Urothelium cell line (cell line): Measurements from ENCODE around the gene MOG.
A peak's percentile ranks its signal among the peaks of the same experiment; 100 is the strongest.

Source experiments
- DNase-seq: peaks from one replicate; pipeline ENCODE4 v3.0.0; 2011; ENCODE audit warnings: low spot score, mixed read lengths
- FAIRE-seq: peaks from 2 replicates; lab custom pipeline; 2011; peaks lifted over from hg19 to GRCh38; lab: Jason Lieb, UNC

Gene MOG

GRCh38 chr6:29656798-29657197 lies at the start of gene MOG:
TSS of gene MOG (plus strand) at chr6:29657092. CDS start at chr6:29657210, 118 bp downstream.
- FAIRE-seq (no peak), DNase-seq (no peak)

GRCh38 chr6:29608131-29608530 lies 48.8 kb upstream of the MOG start:
- no peak for DNase-seq
- FAIRE-seq, result no peak

- FAIRE-seq (no peak), DNase-seq (no peak)
Observed at GRCh38 chr6:29610540-29610939, 46.4 kb upstream of the MOG start.

DNA sequence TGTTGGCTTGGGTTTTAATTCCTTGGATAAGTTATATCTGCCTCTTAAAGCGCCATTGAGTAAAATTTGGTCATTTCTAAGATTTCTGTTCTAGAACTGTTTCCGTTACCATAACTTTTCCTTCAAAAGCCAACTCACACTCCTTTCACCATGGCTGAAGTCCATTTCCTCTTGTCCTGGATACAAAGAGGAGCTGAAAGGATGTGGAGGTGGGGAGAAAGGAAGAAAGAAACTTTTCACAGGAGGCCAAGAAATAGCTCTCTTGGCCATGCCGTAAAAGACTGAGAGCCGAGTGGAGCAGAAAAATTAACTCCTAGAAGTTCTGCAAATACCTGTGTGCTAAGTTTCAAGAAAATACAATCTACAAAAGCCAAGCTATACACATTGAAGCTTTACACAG lies 45.5 kb upstream of the MOG start:
- FAIRE-seq (no peak), DNase-seq (no peak)

DNA sequence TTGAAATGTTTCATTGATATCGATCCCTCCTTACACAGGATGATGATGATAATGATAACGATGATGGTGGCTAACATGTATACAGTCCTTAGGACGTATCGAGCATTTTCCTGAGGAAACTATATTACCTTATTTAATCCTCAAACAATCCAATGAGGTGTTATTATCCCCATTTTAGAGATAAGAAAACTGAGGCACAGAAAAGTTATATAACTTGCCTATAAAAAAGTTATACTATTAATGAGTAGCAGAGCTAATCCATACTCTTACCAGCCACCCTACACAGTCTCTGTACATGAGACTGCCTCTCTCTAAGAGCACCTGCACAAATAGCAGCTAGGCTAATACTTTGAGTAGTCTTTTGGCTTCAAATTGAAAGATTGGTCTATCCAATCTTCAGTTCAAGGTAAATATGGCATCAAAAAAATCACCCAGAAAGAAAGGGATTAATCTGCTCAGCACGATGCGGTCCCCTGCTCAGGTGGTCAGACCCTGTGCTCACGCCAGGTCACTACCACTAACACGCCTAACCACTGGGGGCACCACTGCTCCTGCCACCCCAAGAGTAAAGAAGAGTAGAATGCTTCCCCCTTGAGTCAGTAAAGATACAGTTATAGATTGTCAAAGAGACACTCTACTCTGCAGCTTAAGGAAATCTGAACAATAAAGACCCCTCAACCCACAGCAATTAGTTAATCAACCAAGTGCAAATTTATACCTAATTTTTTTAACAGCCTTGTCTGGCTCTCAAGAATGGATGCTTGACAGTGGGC lies 38.9 kb upstream of the MOG start:
- DNase-seq (no peak), FAIRE-seq (peak; percentile 5)

DNA sequence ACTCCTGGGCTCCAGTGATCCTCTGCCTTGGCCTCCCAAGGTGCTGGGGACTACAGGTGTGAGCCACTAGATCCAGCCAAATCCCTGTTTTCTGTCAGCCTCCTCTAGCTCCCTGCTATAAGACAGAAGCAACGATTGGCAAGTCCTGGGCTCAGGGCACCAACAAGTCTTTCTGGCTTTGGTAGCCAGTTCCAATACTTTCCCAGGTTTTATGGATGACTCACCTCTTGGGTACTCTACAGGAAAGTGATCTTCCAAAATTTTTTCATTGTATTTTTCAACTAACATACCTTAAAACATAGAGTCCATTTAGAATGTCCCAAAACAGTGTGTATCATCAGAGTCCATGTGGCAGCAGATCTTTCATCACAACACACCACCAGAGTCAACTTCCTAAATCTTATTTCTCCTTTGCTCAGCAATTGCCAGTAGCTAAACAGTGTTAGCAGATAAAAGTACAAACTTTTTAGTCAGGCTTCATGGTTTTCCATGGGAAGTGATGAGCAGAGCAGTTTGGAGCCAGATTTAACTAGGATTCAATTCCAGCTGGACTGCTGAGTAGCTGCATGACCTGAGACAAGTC lies 37.2 kb upstream of the MOG start:
- no peak for DNase-seq
- no peak for FAIRE-seq

GRCh38 chr6:29620630-29621029 lies 36.3 kb upstream of the MOG start:
- FAIRE-seq, result no peak

GRCh38 chr6:29624520-29624961 lies 32.4 kb upstream of the MOG start:
- FAIRE-seq (no peak), DNase-seq (no peak)

More at GRCh38 chr6:29620630-29621029, 36.3 kb upstream of the MOG start:
- no peak for DNase-seq

- DNase-seq (no peak), FAIRE-seq (no peak)
Observed at GRCh38 chr6:29625337-29625930, 31.5 kb upstream of the MOG start.

DNA sequence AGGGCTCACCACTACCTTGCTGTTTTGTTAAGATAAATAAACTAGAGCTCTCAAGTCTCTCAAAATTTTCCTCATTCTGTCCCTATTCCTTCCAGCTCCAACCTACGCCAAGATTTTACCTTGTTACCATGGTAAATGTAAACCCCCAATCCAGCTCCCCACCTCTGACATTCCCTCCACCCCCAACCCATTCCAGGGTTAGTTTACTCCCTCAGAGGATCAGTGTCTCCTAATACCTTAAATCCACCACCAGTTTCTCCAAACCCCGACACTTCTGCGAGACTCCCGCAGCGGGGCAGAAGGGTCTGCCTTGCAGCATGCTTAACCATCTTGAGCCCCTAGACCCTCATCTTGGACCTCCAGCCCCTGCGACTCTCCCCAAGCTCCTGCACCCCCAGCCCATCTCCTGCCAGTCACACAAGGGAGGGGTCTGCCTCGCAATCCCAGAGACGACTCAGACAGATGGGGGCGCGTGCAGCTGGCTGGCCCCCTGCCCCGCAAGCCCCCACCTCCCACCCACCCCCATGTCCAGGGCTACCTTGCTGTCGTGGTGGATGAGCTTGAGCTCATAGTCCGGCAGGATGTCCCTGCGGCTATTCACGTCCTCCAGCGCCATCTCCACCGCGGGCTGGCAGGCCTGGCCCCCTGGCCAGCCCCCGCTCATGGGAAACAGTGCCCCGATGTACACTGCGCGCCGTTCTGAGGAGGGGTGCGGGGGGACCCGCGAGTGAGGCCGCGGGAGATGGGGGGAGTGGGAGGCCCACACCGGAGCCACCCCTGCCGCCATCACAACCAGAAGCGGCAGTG lies 29.7 kb upstream of the MOG start:
- DNase-seq (no peak), FAIRE-seq (no peak)

GRCh38 chr6:29627755-29628418 lies 29.0 kb upstream of the MOG start:
- FAIRE-seq (peak; percentile 30), DNase-seq (peak; percentile 89)

DNA sequence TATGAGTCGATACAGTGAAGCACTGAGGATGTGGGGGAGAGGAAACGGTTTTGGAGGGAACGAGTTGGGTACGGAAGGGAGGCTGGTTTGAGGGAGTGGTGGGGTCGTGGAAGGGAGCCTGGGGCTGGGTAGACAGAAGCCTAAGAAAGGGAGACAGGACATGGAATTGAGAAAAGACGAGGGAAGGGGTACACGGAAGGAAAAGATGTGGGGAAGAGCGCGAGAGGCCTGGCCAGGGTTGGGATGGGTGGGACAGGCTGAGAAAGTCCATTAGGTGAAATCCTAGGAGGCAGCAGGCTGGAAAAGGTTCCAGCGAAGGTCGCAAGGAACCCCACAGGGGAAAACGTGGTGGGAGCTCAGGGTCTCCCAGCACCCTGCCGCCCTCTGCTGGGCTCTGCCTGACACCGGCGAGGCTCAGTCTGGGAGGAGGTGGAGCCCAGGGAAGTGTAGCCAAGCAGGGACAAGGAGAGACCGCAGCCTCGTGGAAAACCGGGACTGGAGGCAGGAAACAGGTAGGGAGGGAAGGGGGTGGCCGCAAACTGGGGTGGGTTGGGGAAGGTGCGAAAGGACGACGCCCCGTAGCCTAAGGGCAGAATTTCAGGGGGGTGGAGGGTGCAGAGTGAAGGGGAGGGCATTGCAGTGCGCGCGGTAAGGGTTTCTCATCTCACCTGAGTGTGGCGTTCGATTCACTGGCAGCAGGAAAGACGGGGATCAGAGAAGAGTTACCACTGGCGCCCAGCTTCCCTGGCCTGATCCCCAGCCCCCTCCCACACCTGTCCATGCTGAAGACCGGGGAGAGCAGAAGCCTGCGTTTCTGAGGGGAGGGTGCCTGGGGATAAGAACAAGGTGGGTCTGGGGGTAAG lies 28.2 kb upstream of the MOG start:
- DNase-seq, result peak; percentile 87

GRCh38 chr6:29629571-29629970 lies 27.3 kb upstream of the MOG start:
- DNase-seq (no peak), FAIRE-seq (no peak)

More for the DNA sequence above, 28.2 kb upstream of the MOG start:
- FAIRE-seq, result peak; percentile 86

DNA sequence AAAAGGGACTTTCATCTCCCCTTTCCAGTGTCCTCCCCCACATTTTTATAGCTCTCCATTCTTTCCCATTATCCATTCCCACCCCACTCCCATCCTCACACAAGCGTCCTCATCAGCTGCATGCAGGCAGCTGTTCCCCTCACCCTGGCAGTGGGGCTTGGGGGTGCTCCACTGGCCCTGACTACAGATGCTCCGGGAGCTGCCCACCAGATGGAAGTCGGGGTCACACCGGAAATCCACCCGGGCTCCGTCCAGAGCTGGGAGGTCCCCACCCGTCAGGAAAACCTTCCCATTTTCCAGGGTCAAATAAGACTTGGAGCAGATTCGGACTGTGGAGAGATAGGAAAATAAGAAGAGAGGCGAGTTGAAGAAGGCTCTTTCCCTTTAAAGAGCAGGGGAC lies 26.6 kb upstream of the MOG start:
- DNase-seq, result no peak
- FAIRE-seq, result no peak

DNA sequence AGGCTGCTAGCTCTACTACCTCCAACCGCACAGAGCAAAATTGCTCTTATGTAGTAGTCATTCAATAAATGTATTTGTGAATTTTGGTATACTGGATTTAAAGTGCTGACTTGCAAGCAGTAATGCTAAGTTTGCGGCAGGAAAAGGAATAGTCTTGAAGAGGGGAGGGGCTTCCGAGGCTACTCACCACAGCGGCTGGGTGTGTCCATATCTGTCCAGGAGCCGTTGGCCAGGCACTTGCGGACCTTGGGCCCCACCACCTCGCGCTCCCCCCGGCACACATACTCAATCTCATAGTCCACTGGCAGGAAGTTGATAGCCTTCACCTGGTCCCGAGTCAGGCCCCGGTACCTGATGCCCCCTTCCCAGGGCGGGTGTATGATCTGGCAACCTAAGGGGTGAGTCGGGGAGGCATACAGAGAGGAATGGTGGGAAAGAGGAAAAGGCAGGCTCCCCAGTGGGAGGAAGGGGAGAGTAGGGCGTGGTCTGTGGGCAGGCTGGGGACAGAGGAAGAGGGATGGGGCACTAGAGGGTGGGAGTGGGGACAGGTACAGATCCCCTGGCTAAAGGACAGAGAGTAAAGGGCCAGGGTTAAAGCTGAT lies 25.6 kb upstream of the MOG start:
- FAIRE-seq, result peak; percentile 17

DNA sequence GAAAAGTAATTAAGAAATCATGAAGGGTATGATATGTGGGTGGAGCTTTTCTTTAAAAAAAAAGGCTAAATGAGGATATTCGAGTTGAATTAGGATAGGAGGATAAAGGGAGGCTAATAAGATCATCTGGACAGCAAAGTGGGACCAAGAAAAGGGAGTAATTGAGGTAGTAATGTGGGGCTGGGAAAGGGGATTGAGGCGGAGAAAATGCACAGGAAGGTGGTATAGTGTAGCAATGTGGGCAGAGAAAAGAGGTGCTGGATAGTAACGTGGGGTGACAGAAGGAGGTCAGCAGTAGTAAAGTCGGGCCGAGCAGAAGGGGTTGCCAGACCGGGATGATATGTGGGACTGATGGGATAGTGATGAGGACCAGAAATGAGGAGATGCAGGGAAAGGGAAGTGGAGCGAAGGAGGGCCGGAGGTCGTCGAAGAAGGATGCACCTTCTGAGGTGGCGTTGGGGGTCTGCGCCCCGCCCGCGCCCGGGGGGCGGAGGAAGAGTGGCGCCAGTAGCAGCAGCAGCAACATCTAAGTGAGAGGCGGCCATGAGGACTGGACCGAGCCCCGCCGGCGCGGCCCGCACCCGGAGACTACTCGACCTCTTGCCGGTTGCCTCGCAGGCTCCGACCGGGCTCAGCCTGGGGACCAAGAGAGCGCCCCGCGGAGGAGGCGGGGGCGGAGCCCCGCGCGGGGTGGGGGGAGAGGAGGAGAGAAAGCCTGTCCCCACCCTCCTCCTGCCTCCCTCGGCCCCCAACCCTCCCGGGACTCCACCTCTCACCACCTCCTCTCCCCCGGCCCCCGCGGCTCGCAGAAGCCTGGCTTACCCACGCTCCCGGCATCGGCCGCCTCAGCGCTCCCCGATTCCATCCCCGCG lies 24.8 kb upstream of the MOG start:
- DNase-seq (peak; percentile 76), FAIRE-seq (no peak)

More for the DNA sequence above, 25.6 kb upstream of the MOG start:
- DNase-seq, result peak; percentile 39

DNA sequence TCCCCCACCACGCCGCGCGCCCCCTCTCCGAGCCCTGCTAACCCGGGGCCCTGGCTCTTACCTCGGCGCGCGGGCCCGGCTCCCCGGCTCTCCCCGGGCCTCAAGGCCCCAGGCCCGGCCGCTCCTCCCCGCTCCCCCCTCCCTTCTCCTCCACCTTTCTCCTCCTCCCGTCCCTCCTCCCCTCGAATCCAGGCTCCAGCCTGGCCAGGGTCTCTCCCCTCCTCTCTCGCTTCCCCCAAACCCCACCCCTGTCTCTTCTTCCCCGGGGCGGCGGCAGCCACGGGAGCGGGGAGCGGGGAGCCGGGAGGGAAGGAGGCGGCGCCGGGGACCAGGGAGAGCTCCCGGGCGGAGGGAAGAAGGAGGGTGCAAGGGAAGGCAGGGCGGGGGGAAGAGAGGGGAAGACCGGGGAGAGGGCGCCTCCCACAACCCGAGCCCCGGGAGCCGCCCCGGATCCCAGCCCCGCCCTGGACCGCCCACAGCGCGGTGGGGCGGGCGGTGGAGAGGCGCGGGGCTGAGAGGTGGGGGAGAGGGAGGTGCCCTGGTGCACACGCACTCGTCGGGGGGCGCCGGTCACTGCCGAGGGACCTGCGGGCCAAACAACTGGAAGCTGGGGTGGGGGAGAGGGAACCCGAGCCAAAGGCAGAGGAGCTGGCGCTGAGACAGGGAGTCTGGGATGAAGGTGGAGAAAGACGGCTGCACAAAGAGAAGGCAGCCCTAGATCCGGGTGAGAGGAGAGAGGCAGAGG lies 23.9 kb upstream of the MOG start, which contains the start of gene GABBR1:
TSS of gene GABBR1 (minus strand) at position 395 of the 745 bp plus-strand sequence. CDS start 798 bp downstream, outside the sequence.
- FAIRE-seq, result peak; percentile 40

More for the DNA sequence above, 23.9 kb upstream of the MOG start, which contains the start of gene GABBR1:
- DNase-seq, result peak; percentile 97
